ENCODE measurements around the gene CLHC1. TPM values are rescaled to one million over a fixed set of nuclear protein-coding genes. Genes with fewer than 3 reads are reported as not detected.

CLHC1 gene
- total and polyA plus RNA-seq, 2 donors (not counting 3 experiments of a cell fraction or from before 2014, with no cell fraction given), result 2.4 to 12.3 TPM

DNA sequence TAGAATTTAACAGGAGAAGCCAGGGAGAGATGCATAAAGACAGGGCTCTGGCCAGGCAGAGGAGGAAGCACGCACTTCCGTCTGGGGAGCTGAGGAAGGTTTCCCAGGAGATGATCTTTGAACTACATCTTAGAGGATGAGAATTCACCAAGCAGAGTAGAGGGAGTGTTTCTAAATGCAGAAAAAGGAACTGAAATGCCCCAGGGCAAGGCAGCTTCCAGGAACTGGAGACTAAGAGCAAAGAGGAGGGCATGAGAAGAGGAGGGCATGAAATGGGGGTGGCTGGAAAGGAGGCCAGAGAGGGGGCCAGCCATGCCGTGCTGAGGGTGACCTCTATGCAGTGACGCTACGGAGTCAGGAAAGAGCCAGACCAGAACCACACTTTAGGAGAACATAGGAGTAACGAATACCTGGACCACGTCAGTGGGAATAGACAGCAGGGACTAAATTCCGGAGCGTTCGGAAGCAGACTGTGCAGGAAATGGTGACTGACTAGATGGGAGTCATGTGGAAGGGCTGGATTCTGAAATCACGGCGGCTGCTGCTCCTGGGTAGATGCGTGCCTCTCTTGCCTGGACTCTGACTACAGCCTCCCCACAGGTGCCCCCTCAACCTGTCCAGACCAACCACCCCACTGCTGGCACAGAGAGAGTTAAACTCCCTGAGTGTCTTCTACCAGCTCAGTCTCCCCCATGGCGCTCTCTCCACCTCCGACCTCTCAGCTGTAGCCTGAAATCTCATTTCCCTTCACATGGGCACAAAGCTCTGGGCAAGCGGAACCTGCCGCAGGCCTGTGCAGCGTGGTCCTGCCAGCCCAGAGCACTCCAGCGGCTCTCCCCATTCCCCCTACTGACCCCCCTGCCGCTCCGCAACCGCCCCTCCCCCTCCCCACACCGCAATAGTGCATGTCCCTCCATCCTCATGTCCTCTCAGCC is 94.8 kb downstream of the CLHC1 start:
- H3K79me2 ChIP-seq (ENCODE audit: control insufficient read depth, insufficient read depth, low read length), result no peaks in the 10 kb centered on the region
- H3K9me1 ChIP-seq (replicated peaks; ENCODE audit: control insufficient read depth, extremely low read depth, insufficient read depth, low read length), result no peaks in the 10 kb centered on the region
- intact Hi-C loops (cut with micrococcal nuclease) (no loop called here), dilution Hi-C loops (cut with MboI; ENCODE audit: extremely low pct_ligation_motif_present, low sequenced_read_pairs) (no loop called here)
- H3K4me1 ChIP-seq (ENCODE audit: control insufficient read depth, extremely low read depth, insufficient read depth, low read length), result peaks cover 11% of the 10 kb centered on the region
- no peak overlapping the region for H2AFZ ChIP-seq (ENCODE audit: low read depth, low read length)
- H3K4me3 ChIP-seq (replicated peaks in 1 of 3; ENCODE audit: insufficient read depth in 1 of 3, low read depth in 1 of 3, low read length in 3 of 3), result no peak overlapping the region
- no peak overlapping the region for H3K9ac ChIP-seq (replicated peaks; ENCODE audit: extremely low read depth, insufficient read depth, low read length)
- ChIA-PET CTCF (interaction anchor here (0.6 to 1.6 kb wide), 4 partner anchors 13 to 86 kb away, joined by 3 to 4 read pairs (median 3); no protein-coding TSS in a partner anchor), POLR2A (no interaction called here)
- H4K20me1 ChIP-seq (replicated peaks; ENCODE audit: control insufficient read depth, extremely low read depth, insufficient read depth, low read length), result no peaks in the 10 kb centered on the region
- no peaks in the 10 kb centered on the region for H3K27me3 ChIP-seq (ENCODE audit: control insufficient read depth in 2 of 2, insufficient read depth in 2 of 2, low read length in 2 of 2)
- H3K4me2 ChIP-seq (ENCODE audit: insufficient read depth, low read length), result no peak overlapping the region
- BruUV-seq (replicated peaks), result no TSS peak
- FAIRE-seq (no peak), DNase-seq (ENCODE audit: low read depth, low spot score) (no peak)
- no peaks in the 10 kb centered on the region for H3K36me3 ChIP-seq (ENCODE audit: control insufficient read depth in 2 of 2, extremely low read depth in 1 of 2, insufficient read depth in 2 of 2, low read length in 2 of 2)
- no peak overlapping the region for H3K27ac ChIP-seq (ENCODE audit: insufficient read depth, low read depth, low read length)
- no peaks in the 10 kb centered on the region for H3K9me3 ChIP-seq (replicated peaks; ENCODE audit: control insufficient read depth, insufficient read depth, low read length)
- TF ChIP-seq POLR2AphosphoS5 (IDR thresholded peaks at IDR 0.05; ENCODE audit: insufficient read depth, low read depth, low read length), result no peak
- no peak for TF ChIP-seq MYC (IDR thresholded peaks at IDR 0.05; ENCODE audit: low read depth, low read length)
- TF ChIP-seq, protein P1, sequence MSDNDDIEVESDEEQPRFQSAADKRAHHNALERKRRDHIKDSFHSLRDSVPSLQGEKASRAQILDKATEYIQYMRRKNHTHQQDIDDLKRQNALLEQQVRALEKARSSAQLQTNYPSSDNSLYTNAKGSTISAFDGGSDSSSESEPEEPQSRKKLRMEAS (IDR thresholded peaks at IDR 0.05; ENCODE audit: insufficient read depth, insufficient read length), result no peak
- no peak for TF ChIP-seq EZH2 (IDR thresholded peaks at IDR 0.05; ENCODE audit: borderline replicate concordance, low read depth, low read length, severe bottlenecking)
- no peak for TF ChIP-seq POLR2A (IDR thresholded peaks at IDR 0.05; ENCODE audit: low read depth, low read length)
- TF ChIP-seq, protein P2, sequence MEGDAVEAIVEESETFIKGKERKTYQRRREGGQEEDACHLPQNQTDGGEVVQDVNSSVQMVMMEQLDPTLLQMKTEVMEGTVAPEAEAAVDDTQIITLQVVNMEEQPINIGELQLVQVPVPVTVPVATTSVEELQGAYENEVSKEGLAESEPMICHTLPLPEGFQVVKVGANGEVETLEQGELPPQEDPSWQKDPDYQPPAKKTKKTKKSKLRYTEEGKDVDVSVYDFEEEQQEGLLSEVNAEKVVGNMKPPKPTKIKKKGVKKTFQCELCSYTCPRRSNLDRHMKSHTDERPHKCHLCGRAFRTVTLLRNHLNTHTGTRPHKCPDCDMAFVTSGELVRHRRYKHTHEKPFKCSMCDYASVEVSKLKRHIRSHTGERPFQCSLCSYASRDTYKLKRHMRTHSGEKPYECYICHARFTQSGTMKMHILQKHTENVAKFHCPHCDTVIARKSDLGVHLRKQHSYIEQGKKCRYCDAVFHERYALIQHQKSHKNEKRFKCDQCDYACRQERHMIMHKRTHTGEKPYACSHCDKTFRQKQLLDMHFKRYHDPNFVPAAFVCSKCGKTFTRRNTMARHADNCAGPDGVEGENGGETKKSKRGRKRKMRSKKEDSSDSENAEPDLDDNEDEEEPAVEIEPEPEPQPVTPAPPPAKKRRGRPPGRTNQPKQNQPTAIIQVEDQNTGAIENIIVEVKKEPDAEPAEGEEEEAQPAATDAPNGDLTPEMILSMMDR (IDR thresholded peaks at IDR 0.05; ENCODE audit: extremely low read depth in 1 of 2, insufficient read depth in 1 of 2, low read depth in 1 of 2, low read length in 2 of 2), result no peak
- no peak for TF ChIP-seq GATA2 (IDR thresholded peaks at IDR 0.05; ENCODE audit: insufficient read depth, insufficient read length, low read depth, low read length)
- no peak for TF ChIP-seq JUN (IDR thresholded peaks at IDR 0.05; ENCODE audit: borderline replicate concordance, insufficient read depth, insufficient read length, low read depth)
- no peak for TF ChIP-seq FOS (IDR thresholded peaks at IDR 0.05; ENCODE audit: borderline replicate concordance, insufficient read depth, low read length)

Data from endothelial cell of umbilical vein (primary cell).